UCSD-AML1 (cell line): ENCODE data around the gene ARHGEF7.
"Not testable (repeated sequence)": the region's sequence is repeated elsewhere in the genome, so short reads cannot be mapped to it uniquely, and the experiment has no call there.

Experiments
- DNase-seq: peaks from one replicate; lab custom pipeline; 2025; ENCODE audit not compliant: unreplicated experiment; lab: John Stamatoyannopoulos, UW

ARHGEF7 gene

GRCh38 chr13:111115061-111115964, at the start of gene ARHGEF7:
ARHGEF7 (plus strand) TSS chr13:111115310; CDS start chr13:111115527, 217 bp downstream.
- no peak for DNase-seq

GRCh38 chr13:111065698-111066097, 49.4 kb upstream of the ARHGEF7 start:
- no peak for DNase-seq

GRCh38 chr13:111066544-111066943, 48.6 kb upstream of the ARHGEF7 start:
- no peak for DNase-seq

- DNase-seq = no peak
Observed at GRCh38 chr13:111068009-111068350, 47.1 kb upstream of the ARHGEF7 start.

GRCh38 chr13:111071120-111071519, 44.0 kb upstream of the ARHGEF7 start:
- not testable (repeated sequence) for DNase-seq

- DNase-seq = not testable (repeated sequence)
Observed at GRCh38 chr13:111071526-111071925, 43.6 kb upstream of the ARHGEF7 start.

- no peak for DNase-seq
Observed at GRCh38 chr13:111074826-111075225, 40.3 kb upstream of the ARHGEF7 start.

GRCh38 chr13:111076155-111077013, 38.7 kb upstream of the ARHGEF7 start:
- no peak for DNase-seq

GRCh38 chr13:111079375-111079774, 35.7 kb upstream of the ARHGEF7 start:
- DNase-seq = no peak

GRCh38 chr13:111080642-111081041, 34.5 kb upstream of the ARHGEF7 start:
- no peak for DNase-seq

- no peak for DNase-seq
Observed at GRCh38 chr13:111082240-111082639, 32.9 kb upstream of the ARHGEF7 start.

- not testable (repeated sequence) for DNase-seq
Observed at GRCh38 chr13:111082769-111083168, 32.3 kb upstream of the ARHGEF7 start.

GRCh38 chr13:111083693-111084092, 31.4 kb upstream of the ARHGEF7 start:
- DNase-seq = not testable (repeated sequence)

GRCh38 chr13:111090169-111090568, 24.9 kb upstream of the ARHGEF7 start:
- DNase-seq = no peak

GRCh38 chr13:111092685-111093084, 22.4 kb upstream of the ARHGEF7 start:
- DNase-seq = no peak

GRCh38 chr13:111093136-111093535, 22.0 kb upstream of the ARHGEF7 start:
- no peak for DNase-seq

- no peak for DNase-seq
Observed at GRCh38 chr13:111093634-111094033, 21.5 kb upstream of the ARHGEF7 start.

GRCh38 chr13:111095031-111095840, 19.9 kb upstream of the ARHGEF7 start:
- DNase-seq = no peak

GRCh38 chr13:111095911-111096501, 19.1 kb upstream of the ARHGEF7 start:
- no peak for DNase-seq

- DNase-seq = no peak
Observed at GRCh38 chr13:111099290-111099689, 15.8 kb upstream of the ARHGEF7 start.

GRCh38 chr13:111110054-111110453, 5.1 kb upstream of the ARHGEF7 start:
- no peak for DNase-seq
